HL-60/S4 (cell line): ENCODE data around the gene NTNG1.

Source experiments
- in situ Hi-C: fragments of 300-500 bp; cut with MboI; formaldehyde crosslinking; loops from 2 replicates; pipeline ENCODE4 v1.14.3; 2022; ENCODE audit warnings: low sequenced_read_pairs

The NTNG1 gene

DNA sequence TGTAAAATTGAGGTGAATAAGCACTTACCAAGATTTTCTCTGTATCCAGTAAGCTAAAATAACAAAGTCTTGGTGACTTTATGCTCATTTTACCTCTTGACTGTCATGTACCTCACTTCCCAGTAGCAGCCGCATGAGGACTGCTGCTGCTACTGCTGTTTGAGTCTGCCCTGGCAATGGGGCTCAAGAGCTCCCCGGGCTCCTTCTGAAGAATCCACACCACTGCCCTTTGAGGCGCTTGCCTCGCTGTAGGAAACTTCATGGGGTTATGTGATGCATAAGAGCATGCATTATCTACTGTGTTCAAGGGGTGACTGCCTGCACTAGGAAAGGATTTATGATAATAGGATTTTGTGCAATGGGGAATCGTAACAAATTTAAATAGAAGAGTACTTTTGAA lies 113.5 kb downstream of the NTNG1 start:
- in situ Hi-C loops: no loop called here

DNA sequence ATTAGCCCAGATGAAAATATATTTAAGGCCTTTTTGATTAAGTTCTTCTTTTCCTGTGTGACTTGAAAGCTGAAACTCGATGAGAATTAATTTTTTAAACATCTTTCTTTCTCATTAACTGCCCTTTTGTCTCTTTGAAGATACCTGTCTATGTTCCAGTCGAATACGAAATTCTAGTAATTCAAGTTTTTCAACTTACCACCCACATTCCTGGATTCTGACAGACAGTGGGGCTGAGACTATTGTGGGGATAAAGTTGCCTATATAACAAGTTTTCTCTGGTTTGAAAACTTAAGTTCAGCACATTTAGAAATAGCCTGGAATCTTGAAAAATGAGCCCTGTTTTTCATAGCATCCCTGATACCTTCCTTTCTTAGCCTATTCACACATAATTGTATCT lies 114.6 kb downstream of the NTNG1 start:
- in situ Hi-C loops: no loop called here

DNA sequence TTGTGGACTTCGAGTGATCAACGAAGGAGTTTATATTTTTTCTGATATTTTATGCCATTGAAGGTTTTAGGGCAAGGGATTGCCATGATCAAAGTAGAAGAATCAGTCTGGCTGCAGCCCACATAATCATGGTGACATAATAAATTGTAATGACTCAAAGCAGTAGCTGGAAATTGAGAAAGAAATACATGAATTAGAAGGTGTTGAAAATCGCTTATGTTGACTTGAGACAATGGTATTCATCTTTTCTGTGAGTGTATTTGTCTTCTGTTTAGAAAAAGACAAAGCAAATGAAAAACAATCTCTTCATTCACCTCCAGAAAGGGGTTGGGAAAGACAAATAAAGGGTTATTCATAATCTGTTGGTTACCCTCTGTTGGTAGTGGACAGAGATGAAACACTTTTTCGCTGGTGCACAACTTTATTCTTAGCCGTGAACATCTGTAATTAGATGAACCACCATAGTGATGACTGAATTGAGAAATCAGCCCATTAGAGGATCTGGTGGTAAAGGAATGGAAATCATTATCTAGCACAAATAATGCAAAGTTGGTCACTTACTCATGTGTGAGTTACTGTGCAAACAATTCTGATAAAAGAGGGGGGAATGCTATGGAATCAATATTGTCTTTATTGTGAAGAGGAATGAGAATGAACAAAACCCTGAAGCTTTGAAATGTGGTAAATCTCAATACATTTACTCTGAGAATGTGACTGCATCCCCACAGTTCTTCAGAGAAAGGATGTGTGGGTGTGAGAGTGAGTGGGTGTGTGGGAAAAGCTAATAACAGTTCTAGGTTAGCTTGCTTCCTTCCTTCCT lies 121.8 kb downstream of the NTNG1 start:
- in situ Hi-C loops: no loop called here

DNA sequence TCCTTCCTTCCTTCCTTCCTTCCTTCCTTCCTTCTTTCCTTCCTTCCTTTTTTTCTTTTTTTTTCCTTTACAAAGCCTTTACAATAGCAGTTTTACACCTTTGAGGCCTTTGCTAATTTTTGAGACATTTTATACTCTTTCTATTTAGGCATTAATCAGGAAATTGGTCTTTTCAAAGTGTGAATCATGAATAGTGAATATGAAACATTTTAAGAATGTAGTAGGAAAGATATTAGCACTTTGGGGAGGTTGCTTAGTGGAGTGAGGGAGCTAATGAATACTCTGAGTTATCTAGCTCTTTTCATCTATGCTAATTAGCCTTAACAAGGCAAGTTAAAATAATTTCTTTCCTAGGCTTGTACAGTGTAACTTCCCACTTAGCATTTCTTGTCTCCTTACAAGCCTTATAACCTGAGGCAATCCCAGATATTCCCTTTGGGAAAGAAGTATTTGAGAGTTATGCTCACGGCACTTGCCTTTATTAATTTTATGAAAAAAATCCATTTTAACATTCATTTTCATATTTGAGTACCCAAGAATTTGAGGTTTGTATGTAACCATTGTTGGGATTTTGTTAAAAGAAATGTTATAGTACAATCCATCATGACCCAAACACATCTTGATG lies 122.6 kb downstream of the NTNG1 start:
- in situ Hi-C loops: no loop called here

DNA sequence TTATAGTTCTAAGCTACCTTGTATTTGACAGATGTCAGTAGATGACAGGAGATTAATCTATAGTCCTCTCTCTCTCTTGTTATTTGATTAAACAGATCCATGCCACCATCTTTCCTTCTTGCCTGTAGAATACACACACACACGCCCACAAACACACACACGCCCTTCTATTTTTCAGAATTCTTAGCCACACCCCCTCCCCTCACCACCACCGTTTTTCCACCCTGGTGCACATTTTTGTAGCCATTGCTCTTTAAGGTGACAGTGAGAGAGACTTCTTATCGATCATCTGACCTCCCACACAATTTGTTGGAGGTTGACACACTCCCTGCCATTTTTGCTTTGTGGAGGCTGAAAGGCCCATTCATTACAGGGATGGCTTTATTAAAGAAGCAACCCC lies 123.2 kb downstream of the NTNG1 start:
- in situ Hi-C loops: no loop called here

DNA sequence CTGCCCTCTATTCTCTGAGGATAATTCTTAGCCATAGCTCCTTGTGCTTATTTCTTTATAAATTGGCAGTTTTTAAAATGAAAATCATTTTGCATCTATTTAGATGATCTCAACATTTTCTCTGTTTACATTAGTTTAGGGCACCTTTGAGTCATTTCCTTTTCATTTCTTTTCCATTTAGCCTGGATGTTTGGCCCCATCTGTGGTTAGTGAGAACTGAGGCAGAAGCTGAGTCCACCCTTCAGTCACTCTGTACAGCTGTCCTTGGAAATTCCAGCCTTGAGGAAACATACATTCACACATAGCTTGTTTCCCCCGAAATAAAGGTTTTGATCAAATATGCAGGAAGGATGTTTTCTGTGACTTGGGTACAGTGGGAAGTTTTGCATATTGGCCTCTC lies 123.7 kb downstream of the NTNG1 start:
- in situ Hi-C loops: no loop called here

DNA sequence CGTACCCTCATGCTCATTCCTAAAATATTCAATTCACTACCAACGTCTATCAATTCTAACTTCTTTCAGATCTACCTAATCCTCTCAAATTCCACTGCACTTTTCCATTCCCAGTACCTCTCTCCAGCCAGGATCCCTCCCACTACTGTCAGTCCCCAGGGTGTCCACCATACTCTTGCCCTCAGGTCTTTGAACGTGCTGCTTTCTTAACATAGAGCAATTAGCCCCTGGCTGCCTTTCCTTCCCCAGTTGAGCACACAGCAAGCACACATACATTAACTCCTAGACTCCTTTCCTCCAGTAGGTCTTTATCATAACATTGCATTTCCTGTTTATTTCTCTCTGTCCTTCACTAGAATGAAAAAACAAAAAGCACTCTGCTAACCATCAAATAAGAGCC lies 126.7 kb downstream of the NTNG1 start:
- in situ Hi-C loops: no loop called here

DNA sequence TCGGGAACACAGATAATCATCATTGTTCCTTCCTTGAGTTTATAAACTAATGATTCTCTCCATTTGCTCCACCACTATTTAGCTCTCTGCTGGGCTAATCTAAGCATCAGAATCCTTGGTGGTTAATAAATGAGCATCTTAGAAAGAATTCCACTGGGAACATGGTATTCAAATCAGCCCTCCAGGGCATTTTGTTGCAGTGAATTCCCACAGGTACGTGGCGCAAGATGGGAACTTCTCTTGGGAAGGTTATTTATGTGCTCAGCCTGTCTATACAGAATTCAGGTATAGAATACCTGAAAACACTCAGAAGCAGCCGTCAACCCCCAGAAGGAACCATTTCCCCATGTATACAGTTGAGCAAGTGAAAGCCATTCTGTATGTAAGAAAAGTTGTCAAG lies 131.5 kb downstream of the NTNG1 start:
- in situ Hi-C loops: no loop called here

DNA sequence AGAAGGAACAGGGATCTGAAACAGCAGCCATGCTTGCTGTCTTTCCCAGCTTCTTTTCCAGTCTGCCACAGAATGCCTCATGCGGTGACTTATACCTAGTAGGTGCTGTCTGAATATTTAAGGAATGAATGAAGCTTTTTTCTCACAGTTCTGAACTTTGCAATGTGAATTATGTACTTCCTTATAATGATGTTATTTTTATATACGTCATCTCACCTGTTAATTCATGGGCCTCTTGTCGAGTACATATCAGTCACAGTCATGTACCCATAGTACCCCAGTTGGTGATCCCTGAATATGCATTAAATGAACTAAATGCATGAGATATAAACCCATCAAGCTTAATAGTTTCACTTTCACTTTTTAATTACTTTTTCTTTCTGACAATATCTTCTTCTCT lies 132.7 kb downstream of the NTNG1 start:
- in situ Hi-C loops: no loop called here

DNA sequence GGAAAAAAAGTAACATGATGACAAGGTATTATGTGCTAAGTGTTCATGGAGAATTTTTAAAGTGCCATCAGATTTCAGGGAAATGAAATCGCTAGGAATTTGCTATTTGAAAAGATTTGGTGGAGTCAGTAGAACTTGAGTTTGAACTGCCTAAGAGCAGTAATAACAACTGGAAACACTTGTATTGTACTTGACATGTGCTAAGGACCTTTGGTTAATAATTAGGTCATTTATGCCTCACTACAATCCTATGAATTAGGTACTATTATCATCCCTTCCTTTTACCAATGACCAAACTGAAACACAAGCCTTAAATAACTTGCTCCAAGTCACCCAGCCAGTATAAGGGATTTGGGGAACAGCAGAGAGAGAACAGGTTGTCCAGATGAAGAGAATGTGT lies 133.4 kb downstream of the NTNG1 start:
- in situ Hi-C loops: no loop called here

DNA sequence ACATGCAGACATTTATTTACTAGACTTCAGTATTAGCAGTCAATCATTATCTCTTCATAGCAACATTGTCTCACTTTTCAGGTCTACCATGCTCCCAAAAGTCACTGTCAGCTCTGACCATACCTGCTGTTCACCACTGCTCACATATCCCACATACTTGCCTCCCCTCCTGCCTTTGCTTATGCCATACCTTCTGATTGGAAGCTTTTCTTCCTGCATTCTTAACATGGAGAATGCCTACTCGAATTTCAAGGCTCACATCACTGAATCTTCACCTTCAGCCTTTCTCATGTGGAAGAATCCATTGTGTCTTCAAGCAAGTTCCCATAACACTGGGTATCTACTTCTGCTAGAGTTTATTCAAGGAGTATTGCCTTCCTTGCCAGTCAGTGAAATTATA lies 135.4 kb downstream of the NTNG1 start:
- in situ Hi-C loops: no loop called here

DNA sequence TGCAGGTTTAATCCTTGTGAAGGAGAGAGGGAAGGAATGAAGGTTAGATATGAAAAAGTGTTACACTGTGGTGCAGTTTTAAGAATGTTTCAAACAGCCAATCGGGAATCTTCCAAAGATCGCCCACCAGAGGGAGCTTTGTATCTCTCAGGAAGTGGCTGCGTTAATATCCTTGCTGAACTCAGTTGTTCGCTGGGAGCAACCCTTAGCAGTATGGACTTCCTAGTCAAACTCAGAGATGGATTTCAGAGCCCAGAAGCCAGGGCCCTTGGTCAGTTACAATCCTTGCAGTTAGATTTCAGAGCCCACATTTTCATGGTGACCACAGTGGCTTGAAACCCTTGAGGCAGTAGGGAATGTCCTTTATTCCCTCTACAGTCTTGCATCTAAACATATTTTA lies 136.2 kb downstream of the NTNG1 start:
- in situ Hi-C loops: no loop called here

DNA sequence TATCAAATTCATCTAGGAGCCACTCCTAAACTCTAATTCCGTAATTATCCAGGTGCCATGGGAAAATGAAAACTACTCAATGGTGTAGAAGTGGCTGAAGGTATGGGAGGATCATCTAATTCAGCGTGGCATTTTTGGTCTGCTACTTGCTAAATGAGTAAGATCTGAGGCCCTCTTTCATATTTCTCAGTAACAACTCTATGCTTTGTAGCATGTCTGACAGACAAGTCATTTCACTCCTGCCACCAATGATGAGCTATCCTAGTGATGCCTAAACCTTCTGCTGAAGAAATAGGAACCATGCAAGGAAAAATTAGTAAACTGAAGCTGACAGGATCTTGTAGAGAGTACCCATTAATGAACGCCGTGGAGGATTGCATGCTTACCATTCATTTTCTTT lies 145.3 kb downstream of the NTNG1 start:
- in situ Hi-C loops: no loop called here

DNA sequence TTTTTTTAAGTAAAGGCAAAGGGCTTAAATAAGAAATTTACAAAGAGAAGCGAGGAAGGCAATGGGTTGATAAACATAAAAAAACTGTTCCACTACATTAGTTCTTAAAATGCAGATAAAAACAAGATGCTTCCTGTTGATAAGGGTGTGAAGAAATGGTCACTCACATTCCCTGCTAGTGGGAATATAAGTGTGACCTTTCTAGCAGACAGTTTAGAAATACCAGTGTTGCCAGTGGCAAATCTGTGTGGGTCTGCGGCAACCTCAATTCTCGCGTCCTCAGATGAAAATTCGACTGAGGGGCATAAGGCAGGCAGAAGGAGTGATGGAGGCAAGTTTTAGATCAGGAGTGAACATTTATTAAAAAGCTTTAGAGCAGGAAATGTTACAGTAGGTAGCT lies 151.1 kb downstream of the NTNG1 start:
- in situ Hi-C loops: no loop called here

DNA sequence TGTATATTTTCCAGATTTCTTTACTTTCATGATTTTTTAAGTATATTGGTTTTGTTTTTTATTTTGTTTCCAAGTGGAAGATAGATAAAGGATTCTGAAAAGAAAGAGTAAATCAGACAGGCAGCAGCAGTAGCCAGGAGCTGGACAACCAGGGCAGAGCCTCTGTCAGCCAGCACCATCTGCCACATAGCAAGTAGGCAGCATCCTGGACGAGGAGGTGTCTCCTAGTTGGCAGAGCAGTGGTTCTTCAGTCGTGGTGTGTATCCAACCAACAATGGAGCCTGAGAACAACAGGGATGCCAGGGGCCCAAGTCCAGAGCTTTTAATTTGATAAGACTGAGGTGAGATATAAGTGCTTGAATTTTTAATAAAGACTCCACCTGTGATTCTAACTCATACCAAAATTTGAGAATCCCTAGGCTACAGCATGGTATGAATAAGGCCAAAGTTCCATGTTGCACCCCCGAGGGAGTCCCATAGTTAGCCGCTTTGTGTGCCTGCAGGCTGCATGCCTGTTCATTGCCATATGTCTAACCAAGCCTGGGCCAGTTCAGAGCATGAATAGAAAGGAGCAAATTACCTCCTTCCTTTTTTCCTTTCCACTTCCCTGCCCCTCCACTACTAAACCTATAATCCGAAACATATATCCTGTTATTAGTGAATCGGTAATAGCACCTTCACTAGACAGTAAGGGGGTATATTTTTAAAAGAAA lies 153.2 kb downstream of the NTNG1 start:
- in situ Hi-C loops: no loop called here

DNA sequence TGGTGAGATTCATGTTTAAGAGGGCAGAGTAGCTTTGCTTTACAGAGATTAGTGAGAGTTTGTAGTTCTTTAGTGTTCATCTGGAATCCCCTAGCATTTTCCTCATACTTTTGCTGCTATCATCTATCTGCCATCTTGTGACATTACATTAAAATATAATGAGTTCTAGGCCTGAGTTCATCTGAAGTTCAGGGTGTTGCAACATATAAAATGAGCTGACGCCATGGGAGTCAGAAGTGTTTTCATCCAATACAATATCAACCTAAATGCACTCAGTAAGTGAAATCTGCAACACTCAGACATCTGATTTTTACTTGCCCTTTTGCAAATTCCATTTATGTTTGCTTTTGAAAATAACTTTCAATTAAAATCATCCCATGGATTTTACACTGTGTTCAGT lies 153.8 kb downstream of the NTNG1 start:
- in situ Hi-C loops: no loop called here

DNA sequence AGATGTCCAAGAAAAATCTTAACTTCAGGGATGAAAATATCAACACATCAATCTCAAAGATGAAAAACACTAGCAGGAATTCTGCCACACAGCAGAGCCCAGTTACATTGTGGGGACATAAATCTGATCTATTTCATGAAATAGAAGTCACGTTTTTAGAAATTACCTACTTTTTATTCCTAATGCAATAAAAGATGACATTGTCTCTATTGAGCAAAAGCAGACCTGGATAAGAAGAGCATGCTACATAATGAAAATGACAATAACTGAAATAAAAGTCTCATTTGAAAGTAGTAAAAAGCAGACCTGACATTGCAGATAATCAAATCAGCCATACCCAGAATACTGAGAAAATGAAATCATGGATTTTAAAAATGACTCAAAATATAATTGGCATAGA lies 156.8 kb downstream of the NTNG1 start:
- in situ Hi-C loops: no loop called here

DNA sequence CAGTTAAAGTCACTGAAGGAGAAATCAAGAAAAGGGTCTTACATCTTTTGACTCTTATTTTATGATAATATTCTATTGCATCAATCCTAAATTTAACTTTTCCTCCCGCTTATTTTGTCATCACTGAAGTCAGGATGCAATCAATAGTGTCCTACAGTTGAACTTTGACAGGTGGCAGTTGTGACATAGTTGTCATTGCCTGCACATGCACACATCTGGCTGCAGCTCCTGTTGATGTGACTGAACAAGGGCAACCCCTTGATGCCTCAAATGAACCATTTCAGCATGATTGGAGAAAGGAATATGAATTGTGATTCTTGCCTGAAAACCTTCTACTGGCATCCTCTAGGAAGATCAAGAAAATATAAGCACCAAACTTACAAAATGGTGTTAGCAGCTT lies 157.7 kb downstream of the NTNG1 start:
- in situ Hi-C loops: no loop called here

DNA sequence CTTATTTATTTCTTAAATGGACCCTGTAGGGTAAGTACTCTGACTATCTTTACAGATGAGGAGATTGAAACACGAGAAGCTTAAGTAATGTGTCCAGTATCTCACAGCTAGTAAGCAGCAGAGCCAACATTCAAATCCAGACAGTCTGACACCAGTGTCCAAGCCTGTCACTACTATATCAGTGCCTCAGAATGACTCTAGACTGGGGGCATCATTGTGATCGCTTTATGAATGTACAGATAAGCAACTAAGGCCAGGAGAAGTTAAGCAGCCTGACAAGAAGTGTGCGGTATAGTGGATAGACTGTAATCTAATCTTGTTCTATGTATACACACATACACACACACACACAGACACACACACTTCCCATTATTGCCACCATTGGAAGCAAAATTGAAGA lies 158.7 kb downstream of the NTNG1 start:
- in situ Hi-C loops: no loop called here

DNA sequence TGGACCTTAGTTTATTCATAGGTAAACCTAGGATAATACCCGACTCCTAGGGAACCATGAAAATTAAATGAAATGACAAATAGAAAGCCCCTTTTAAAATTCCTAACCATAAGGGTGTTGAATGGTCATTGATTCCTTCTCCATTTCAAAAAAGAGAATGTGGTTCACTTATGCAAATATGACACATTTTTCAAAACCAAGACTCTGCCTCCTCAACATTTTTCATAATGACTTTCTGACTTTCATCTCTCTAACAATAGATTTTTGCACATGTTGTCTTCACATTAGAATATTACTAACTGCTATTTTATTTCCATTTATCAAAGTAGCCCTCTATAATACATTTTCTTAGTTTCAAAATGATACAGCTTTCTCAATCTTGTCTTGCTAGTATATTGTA lies 169.1 kb downstream of the NTNG1 start:
- in situ Hi-C loops: no loop called here

DNA sequence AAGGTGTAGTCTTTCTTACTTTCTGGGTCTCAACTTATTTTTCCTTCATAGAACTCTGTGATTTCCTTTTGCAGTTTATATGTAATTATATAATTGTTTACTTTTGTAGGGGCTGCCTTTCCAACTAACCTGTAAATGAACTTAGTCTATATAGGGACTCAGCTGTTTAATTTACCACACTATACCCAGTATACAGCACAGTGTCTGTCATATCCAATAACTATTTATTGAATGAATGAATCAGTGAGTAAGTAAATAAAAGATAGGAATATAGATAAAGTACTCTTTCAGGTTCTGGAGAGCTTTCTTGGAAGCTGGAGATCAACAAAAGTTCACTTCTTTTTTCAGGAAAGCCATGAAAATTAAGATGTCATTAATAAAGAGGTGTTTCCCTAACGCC lies 174.8 kb downstream of the NTNG1 start:
- in situ Hi-C loops: no loop called here

DNA sequence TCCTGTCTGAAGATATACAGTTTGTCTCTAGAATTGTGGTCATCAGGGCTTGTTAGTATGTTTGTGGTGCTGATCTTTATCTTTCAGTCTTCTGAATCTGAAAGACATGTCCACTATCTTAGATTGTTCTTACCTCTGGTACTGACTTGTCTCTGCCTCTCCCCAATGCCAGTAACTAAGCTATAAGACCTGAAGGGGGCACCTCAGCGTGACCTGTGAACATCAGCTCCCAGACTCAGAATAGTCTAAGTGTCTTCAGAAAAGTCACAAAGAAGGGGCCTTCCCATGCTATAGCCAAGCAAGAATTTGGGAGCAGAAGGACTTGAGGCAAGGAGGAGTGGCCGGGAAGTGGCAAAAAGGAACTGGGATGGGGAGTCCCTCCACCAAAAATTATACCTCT lies 178.1 kb downstream of the NTNG1 start:
- in situ Hi-C loops: no loop called here
